ENCODE measurements around the gene METTL15. TPM values are rescaled to one million over a fixed set of nuclear protein-coding genes. Genes with fewer than 3 reads are reported as not detected.

The METTL15 gene
- total RNA-seq, 1 experiment from 2014 or later: 9.1 TPM

DNA sequence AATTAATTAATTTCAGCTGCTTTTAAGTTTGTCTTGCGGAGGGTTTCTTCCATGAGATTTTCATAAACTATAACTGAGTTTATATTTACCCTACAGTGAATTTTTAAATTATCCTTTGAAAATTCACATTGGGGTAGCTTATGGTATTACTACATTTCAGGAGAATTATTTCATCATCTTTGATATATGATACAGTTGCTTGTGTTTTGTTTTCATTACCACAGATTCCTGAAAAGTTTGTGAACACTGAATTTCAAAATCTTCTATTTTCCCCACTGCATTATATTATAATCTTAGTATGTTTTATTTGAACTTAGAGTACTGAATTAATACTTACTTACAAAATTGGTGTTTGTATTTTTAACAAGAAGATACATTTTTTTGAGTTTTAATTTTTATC, 24.4 kb downstream of the METTL15 start:
- H3K79me1 ChIP-seq (ENCODE audit: insufficient read depth, low read depth, low read length, poor library complexity, severe bottlenecking): no peaks in the 10 kb centered on the region
- H3K27me3 Mint-ChIP-seq (ENCODE audit: low read depth): no peaks in the 10 kb centered on the region; the same call in 1 of the 2 replicates
- no peak overlapping the region for H4K5ac ChIP-seq (ENCODE audit: insufficient read length, low read depth, low read length)
- no peaks in the 10 kb centered on the region for H4K20me1 ChIP-seq (ENCODE audit: control insufficient read depth, insufficient read depth, insufficient read length)
- H2BK12ac ChIP-seq (ENCODE audit: insufficient read length, low read depth, low read length): no peak overlapping the region
- no peak overlapping the region for H3K18ac ChIP-seq (ENCODE audit: insufficient read length, low read depth, low read length)
- no CpG with 5 or more reads among the region's 1 CpG for WGBS (ENCODE audit: extremely low coverage, insufficient read length, low lambda C conversion rate)
- H3K9me3 Mint-ChIP-seq: peaks cover 27 to 32% of the 10 kb centered on the region in 2 experiments
- no peaks in the 10 kb centered on the region for H3K23me2 ChIP-seq (ENCODE audit: insufficient read length, low read depth, low read length, poor library complexity, severe bottlenecking)
- no peaks in the 10 kb centered on the region for H3K79me2 ChIP-seq (ENCODE audit: insufficient read depth, low read length)
- peaks cover 2% of the 10 kb centered on the region; the same call in 1 of the 2 replicates for H3K4me1 ChIP-seq (ENCODE audit: insufficient read depth, low read length)
- no peak overlapping the region for H2BK5ac ChIP-seq (ENCODE audit: insufficient read length, low read length)
- H2BK15ac ChIP-seq (ENCODE audit: low read depth, low read length): no peak overlapping the region
- peaks cover 37 to 46% (median 45%) of the 10 kb centered on the region in 3 experiments for H3K36me3 Mint-ChIP-seq (ENCODE audit: insufficient read depth in 1 of 3, low read depth in 3 of 3)
- no peak overlapping the region for H3K56ac ChIP-seq (ENCODE audit: insufficient read length, low read depth, low read length)
- H4K91ac ChIP-seq (ENCODE audit: insufficient read length, low read depth, low read length): no peak overlapping the region
- no peak for DNase-seq
- no peak overlapping the region for H3K4me2 ChIP-seq (ENCODE audit: insufficient read depth, insufficient read length, low read length)
- no peak overlapping the region for H3K27ac ChIP-seq (ENCODE audit: insufficient read length, low read depth, low read length)
- no peak overlapping the region for H3K23ac ChIP-seq (ENCODE audit: insufficient read length, low read depth, low read length)
- H2BK20ac ChIP-seq (ENCODE audit: low read depth, low read length, poor library complexity, severe bottlenecking): no peak overlapping the region
- H3K9ac ChIP-seq (ENCODE audit: extremely low read depth, insufficient read length, low read length): no peak overlapping the region
- H2BK120ac ChIP-seq (ENCODE audit: low read depth, low read length, poor library complexity, severe bottlenecking): no peak overlapping the region
- H2AK5ac ChIP-seq (ENCODE audit: insufficient read length, low read length): no peak overlapping the region
- no peak overlapping the region for H4K8ac ChIP-seq (replicated peaks; ENCODE audit: insufficient read length, low read depth, low read length)
- no peak overlapping the region for H3K27ac Mint-ChIP-seq
- H3T11ph ChIP-seq (ENCODE audit: low read length): no peak overlapping the region
- TF ChIP-seq, protein P1, sequence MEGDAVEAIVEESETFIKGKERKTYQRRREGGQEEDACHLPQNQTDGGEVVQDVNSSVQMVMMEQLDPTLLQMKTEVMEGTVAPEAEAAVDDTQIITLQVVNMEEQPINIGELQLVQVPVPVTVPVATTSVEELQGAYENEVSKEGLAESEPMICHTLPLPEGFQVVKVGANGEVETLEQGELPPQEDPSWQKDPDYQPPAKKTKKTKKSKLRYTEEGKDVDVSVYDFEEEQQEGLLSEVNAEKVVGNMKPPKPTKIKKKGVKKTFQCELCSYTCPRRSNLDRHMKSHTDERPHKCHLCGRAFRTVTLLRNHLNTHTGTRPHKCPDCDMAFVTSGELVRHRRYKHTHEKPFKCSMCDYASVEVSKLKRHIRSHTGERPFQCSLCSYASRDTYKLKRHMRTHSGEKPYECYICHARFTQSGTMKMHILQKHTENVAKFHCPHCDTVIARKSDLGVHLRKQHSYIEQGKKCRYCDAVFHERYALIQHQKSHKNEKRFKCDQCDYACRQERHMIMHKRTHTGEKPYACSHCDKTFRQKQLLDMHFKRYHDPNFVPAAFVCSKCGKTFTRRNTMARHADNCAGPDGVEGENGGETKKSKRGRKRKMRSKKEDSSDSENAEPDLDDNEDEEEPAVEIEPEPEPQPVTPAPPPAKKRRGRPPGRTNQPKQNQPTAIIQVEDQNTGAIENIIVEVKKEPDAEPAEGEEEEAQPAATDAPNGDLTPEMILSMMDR (conservative IDR thresholded peaks at IDR 0.05): no peak
- peaks cover 19 to 25% of the 10 kb centered on the region in 2 experiments for H3K4me1 Mint-ChIP-seq
- H3K27me3 ChIP-seq (ENCODE audit: insufficient read depth, low read length): no peaks in the 10 kb centered on the region
- H3K14ac ChIP-seq (ENCODE audit: insufficient read depth, low read length): no peak overlapping the region
- H2AFZ ChIP-seq (ENCODE audit: low read length): no peak overlapping the region
- no peak overlapping the region for H3K4ac ChIP-seq (ENCODE audit: low read depth, low read length)
- no peak overlapping the region for H3K4me3 Mint-ChIP-seq
- H3K9me3 ChIP-seq (ENCODE audit: control insufficient read depth, low read depth, low read length): peaks cover 10% of the 10 kb centered on the region
